WTC11 (cell line): Measurements from ENCODE around the gene MNAT1.

Source experiments
- ATF1 ChIP-seq: sonication (generic); formaldehyde crosslinking; IDR thresholded peaks from 2 replicates; pipeline ENCODE4 v1.8.1; 2023; ENCODE audit warnings: mild to moderate bottlenecking, moderate library complexity, missing genetic modification reagents
- JUN ChIP-seq: sonication (generic); formaldehyde crosslinking; IDR thresholded peaks from 2 replicates; pipeline ENCODE4 v1.8.0; 2023; ENCODE audit warnings: mild to moderate bottlenecking, missing genetic modification reagents
- NR2C2 ChIP-seq: sonication (generic); formaldehyde crosslinking; IDR thresholded peaks from 2 replicates; pipeline ENCODE4 v1.8.0; 2022; ENCODE audit warnings: mild to moderate bottlenecking, missing genetic modification reagents
- TCF7 ChIP-seq: sonication (generic); formaldehyde crosslinking; IDR thresholded peaks from 2 replicates; pipeline ENCODE4 v1.8.0; 2022; ENCODE audit warnings: mild to moderate bottlenecking, low read depth, missing genetic modification reagents, moderate library complexity
- TF ChIP-seq, protein P1 (sequence below): fragments of 200-600 bp; IDR thresholded peaks from 2 replicates; pipeline ENCODE4 v1.8.0; 2022; ENCODE audit warnings: antibody characterized with exemption

DNA sequence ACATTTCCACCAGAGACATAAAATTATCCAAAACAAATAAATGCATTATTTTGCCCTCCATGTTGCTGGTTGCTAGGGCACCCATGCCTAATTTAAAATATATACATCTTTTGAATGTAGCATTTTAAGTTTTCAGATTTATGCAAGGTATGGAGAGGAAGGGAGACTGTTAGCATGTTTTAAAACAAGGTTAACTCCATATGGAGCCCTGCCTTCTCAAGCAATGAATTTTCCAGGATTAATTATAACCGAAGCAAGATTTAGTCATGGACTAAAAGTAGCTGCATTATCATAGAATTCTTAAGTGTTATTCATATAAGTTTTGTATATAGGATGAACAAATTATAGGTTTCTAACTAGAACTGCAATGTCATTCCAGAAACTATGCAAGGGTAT lies 209.1 kb downstream of the MNAT1 start:
- no peak for TF ChIP-seq ATF1 (CRISPR knock-in tag)
- TF ChIP-seq, protein P1, sequence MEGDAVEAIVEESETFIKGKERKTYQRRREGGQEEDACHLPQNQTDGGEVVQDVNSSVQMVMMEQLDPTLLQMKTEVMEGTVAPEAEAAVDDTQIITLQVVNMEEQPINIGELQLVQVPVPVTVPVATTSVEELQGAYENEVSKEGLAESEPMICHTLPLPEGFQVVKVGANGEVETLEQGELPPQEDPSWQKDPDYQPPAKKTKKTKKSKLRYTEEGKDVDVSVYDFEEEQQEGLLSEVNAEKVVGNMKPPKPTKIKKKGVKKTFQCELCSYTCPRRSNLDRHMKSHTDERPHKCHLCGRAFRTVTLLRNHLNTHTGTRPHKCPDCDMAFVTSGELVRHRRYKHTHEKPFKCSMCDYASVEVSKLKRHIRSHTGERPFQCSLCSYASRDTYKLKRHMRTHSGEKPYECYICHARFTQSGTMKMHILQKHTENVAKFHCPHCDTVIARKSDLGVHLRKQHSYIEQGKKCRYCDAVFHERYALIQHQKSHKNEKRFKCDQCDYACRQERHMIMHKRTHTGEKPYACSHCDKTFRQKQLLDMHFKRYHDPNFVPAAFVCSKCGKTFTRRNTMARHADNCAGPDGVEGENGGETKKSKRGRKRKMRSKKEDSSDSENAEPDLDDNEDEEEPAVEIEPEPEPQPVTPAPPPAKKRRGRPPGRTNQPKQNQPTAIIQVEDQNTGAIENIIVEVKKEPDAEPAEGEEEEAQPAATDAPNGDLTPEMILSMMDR = no peak
- no peak for TF ChIP-seq NR2C2 (CRISPR knock-in tag)
- TF ChIP-seq JUN (CRISPR knock-in tag) = no peak
- no peak for TF ChIP-seq TCF7 (CRISPR knock-in tag)
